AG20443 (cell line): ENCODE results near the gene GRN.
"Not testable (repeated sequence)": the region's sequence is repeated elsewhere in the genome, so short reads cannot be mapped to it uniquely, and the experiment has no call there.

Experiments used
- DNase-seq: peaks from one replicate; pipeline ENCODE4 v3.0.0; 2012; ENCODE audit warnings: low spot score, mixed read lengths

Gene GRN

DNA sequence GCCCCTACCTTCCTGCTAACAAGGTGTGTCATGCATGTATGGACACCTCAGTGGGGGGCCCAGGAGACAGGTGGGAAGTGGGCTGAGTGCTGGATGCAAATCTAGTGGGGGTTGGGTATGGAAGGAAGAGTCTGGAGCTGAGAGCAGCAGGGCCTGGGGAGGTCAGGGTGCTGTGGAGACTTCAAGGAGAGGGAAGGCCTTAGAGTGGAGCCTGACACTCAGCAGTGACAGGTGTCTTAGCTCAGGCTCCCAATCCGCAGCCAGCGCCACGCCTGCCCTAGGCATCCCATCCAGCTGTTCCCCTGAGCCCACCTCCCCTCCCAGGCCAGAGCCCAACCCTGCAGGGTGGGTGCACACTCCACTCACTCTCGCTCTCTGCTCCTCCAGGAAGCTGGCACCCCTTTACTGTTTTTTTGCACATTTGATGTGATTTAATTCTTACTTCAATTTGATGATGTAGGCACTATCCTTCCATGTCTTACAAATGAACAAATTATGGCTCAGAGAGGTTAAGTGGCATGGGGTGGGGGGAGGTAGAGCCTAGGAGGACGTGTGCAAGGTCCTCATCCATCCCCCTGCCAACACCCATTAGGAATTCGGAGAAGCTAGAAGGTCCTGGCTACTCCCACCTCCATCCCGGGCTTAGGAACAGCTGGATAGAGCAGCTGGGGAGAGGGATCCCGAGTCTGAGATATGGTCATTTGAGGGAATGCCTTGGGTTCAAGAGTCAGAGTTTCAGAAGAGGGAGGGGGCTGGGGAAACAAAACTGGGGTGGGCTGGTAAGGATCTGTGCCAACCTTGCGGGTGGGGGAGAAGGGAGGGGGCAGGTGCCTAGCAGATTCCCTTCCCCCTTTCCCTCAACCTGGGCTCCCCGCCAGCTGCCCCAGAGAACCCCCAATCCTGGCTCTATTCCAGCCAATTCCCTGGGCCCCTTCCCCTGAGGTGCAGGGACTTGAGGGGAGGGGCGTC is 16.5 kb downstream of the GRN start:
- DNase-seq, result no peak

DNA sequence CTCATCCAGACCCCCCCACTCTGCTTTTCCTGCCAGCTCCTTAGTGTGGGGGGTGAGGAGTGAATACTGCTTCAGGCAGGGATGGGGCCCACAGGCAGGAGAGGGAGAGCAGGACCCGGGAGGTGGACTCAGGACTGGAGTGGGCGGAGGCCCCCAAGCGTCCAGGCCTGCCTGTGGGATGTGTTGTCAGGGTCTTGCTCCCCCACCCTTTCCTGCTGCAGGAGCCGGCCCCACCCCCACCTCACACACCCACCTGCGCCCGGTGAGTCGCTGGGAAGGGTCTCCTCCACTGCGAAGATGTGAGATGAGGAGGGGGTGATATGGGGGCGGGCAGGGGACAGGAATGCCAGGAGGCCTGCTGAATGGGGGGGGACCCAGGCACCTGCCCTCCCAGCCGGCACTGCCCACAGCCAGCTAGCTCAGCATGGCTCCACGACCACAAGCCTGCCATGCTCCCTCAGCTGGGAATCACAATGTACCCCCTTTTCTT is 17.4 kb downstream of the GRN start:
- no peak for DNase-seq

DNA sequence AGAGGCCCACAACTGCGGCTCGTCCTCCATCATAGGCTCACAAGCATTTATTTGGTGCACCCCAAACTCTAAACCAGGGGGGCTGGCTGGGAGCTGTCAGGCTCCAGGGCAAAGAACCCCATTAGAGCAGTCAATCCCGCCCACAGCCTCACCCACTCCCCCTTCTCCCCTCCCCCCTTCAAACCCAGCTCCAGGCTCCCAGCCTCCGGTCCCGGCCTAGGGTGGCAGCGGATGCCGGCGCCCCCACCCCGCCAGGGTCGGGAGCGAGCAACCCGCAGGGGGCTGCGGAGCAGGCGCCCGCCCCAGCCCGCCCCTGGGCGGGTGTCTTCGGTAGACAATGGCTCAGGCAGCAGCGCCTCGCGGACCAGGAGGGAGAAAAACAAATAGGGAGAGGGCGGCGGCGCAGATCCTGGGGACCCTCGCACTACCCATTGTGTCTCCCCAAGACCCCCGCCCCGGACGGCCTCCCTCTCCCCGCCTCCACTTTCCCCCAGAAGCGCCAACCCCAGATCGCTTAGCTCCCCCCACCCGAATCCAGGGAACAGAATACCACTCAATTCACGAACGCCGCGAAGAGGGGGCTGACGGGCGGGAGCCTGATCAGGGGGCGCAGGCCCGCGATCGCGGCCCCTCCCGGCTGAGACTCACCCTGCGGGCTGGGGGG is 18.0 kb downstream of the GRN start:
- DNase-seq, result peak; percentile 56

DNA sequence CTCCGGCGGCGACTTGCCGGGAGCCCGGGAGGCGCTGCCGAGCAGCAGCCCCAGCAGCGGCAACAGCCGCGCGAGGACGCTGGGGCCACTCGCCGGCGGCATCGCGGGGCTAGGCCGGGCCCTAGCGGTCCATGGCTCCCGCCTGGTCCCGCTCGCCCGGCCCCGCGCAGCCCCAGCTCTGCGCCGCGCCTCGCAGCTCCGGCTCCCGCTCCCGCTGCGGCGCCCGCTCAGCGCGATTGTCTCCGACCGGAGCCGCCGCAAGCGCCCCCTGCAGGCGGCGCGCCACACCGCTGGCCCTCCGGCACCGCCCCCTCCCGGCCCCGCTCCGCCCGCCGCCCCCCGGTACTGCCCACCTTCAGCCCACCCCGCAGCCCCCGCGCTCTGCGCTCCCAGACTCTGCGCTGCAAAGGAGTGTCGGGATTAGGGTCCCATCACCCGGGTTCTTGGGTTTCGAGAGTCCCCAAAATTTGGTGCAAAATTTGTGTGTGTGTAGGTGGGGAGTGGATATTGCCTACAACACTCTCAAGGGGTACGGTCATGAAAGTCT is 18.6 kb downstream of the GRN start, which contains the start of gene FAM171A2:
FAM171A2 (minus strand) TSS at position 241 of the 547 bp plus-strand sequence; CDS start at position 102, 139 bp downstream.
- peak; percentile 94 for DNase-seq

DNA sequence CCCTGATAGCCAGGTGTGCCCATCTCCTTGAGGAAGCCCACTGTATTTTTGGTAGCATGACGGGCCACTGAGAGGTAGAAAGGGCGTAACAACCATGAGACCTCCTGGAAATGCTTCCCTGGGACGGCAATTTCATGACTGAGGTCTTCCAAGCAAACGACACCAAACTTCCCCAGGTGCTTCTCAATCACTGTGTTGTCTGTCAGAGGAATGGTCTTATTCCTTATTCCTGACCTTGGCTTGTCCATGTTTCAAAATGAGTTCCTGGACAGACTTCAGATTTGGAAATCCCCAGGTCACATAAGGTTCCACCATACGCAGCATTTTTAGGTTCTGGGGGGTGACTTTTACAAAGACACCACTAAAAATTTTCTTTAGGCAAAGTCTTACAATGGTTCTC is 19.9 kb downstream of the GRN start:
- not testable (repeated sequence) for DNase-seq

DNA sequence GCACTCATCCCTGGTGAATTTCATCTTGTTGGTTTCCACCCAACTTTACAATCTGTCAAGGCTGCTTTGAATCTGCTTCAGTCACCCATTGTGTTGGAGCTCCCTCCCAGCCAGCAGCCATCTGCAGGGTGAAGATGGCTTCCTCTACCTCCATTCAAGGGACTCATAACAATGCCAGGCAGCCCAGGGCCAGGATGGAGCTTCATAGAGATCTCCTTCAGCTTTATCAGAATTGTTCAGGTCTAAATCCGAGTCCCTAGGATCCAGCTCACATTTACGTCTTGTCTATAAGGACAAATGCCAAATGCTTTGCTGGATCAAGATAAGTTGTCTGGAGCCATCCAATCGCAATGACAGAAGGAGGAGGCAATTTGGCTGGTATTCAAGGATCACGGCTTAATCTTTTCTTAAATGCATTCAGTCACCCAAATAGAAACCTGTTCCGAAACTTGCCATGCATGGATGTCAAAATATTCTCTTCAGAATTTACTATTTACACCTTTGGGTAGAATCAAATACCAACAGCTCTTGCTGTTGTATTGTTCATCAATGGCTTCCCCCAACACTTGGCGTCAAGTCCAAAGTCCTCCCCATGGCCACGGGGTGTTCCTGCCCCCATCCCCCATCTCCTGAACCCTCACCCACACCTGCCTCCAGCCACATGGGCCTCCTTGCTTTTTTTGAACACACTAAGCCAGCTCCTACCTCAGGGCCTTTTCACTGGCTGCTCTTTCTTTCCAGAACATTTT is 22.3 kb downstream of the GRN start:
- DNase-seq, result no peak

DNA sequence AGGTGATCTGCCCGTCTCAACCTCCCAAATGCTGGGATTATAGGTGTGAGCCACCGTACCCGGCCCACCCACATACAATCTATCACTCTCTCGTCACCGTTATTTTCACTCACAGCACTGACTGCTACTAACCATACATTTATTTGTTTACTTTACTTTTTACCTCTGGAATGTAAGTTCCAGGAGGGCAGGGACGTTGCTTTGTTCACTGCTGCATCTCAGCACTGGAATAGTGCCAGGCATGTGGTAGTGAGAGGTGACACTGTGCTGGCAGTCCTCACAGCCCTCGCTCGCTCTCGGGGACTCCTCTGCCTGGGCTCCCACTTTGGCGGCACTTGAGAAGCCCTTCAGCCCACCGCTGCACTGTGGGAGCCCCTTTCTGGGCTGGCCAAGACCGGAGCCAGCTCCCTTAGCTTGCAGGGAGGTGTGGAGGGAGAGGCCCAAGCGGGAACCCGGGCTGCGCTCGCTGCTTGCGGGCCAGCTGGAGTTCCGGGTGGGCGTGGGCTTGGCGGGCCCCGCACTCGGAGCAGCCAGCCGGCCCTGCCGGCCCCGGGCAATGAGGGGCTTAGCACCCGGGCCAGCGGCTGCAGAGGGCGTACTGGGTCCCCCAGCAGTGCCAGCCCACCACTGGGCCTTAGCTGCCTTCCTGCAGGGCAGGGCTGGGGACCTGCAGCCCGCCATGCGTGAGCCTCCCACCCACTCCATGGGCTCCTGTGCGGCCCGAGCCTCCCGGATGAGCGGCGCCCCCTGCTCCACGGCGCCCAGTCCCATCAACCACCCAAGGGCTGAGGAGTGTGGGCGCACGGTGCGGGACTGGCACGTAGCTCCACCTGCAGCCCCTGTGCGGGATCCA is 23.5 kb downstream of the GRN start:
- DNase-seq, result not testable (repeated sequence)

DNA sequence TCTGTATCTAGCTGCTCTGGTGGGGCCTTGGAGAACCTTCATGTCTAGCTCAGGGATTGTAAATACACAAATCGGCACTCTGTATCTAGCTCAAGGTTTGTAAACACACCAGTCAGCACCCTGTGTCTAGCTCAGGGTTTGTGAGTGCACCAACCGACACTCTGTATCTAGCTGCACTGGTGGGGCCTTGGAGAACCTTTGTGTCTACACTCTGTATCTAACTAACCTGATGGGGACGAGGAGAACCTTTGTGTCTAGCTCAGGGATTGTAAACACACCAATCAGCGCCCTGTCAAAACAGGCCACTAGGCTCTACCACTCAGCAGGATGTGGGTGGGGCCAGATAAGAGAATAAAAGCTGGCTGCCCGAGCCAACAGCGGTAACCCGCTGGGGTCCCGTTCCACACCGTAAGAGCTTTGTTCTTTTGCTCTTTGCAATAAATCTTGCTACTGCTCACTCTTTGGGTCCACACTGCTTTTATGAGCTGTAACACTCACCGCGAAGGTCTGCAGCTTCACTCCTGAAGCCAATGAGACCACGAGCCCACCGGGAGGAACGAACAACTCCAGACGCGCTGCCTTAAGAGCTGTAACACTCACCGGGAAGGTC is 24.4 kb downstream of the GRN start:
- DNase-seq, result not testable (repeated sequence)

DNA sequence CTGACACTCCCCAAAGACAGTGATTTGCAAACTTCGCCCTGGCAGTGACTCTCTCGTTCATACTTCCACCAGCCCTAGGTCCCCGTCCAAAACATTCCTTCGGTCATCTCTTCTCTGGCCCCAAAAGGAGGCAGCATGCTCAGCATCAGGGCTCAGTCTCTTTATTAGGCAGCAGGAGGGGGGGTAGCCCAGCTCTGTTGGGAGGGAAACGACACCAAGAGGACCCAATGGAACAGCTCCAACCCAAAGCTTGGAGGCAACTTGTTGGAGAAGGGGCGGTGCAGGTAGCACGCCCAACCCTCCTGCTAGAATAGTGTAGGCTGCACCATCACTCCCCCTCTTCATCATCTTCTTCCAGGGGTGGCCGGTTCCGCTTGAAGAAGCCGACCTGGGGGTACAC is 26.9 kb downstream of the GRN start:
- no peak for DNase-seq

DNA sequence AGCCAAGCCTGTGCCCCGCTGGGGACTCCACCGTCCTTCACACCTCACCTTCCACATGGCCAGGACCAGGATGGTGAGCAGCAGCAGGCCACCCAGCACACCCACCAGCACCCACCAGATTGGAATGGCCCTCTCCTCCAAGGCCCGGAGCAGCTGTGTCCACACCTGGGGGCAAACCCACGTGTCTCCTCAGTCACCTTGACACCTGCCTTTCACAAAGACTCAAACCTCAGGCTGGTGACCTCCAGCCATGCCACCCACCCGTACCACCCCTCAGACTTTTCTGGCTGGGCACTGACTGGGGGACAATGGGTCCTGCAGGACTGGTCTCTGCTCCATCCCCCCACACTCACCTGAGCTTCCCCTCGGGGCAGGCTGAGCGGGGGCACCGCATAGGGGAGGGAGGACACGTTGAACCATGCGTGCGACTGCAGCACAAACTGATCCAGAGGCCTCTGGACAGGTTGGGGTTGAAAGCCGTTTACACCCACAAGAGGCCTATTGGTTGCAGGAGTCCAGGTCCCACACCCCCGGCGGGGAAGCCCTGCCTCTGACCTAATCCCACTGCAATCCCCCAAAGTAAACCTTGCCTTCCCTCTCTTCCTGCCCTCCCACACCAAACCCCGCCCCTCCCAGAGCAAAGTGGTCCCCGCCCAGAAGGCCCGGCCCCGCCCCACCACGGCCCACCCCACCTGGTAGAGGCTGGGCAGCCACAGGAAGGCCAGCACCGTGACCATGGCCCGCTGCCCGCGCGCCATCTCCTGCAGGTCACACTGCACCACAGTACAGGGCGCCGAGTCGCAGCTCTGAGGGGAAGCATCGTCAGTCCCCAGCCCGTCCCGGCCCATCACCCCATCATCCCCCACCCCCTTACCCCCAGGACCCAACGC is 29.4 kb downstream of the GRN start:
- DNase-seq, result no peak

DNA sequence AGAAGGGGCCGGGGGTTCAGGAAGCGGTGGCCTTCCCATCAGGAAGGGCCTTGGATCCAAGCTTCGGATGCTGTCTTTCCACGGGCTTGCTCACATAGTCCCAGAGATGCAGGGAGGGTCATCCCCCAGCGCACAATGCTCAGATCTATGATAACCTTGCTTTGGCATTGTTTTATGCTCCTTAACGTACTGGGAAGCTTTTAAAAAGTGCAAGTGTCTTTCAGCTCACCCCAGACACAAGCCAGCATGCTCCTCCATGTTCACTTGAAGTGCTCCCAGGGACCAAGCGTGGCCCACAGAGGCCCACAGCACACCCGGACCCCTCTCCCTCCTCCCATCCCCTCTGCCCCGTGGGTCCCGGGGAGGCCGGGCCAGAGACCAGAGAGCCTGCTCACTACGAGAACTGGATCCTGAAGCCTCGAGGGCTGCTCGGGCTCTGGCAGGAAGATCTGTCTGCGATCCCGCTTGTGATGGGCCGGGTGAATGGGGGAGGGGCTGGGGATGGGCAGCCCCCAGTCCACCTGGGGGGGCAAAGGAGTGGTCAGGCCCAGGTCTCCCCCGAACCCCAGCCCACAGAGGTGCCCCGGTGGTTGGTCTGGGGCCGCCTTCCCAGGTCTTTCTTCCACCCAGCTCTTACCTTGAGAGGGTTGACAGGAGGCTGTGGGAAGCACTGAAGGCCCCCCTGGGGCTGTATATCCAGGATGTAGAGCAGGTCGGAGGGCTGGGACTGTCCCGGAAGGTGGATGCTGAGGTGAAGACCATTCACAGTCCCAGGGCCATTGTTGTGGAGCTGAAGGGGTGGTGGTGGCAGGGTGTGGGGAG is 30.3 kb downstream of the GRN start:
- DNase-seq, result no peak

DNA sequence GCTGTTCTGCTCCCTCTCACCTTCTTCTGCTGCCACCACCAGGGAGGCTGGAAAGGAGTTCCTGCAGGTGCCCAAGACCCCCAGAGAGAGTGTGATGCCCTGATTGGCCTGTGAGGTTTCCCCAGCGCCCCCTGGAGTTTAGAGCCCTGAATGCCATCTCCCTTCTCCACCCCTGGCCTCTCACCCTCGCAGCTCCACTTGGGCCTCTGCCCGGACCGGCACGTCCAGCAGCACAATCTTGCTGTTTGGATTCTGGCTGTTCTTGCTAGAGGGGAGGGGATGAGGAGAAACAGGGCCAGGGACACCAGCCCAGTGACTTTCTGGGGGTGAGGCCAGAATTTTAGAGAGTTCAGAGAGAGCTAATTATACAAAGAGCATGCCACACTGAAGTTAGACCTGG is 31.0 kb downstream of the GRN start:
- peak; percentile 80 for DNase-seq

DNA sequence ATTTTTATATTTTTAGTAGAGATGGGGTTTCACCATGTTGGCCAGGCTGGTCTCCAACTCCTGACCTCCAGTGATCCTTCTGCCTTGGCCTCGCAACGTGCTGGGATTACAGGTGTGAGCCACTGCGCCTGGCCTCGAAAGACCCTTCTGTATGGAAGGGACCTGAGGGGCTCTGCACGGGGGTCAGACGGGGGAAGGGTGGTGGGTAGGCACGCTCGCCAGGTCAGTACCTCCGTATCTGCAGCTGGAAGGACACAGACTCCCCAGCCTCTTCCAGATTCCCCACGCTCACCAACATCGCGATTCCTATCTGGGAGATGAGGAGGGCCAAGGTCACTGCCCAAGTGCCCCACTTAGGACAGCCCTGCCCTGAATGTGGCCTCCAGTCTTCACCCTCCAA is 31.7 kb downstream of the GRN start:
- no peak for DNase-seq

DNA sequence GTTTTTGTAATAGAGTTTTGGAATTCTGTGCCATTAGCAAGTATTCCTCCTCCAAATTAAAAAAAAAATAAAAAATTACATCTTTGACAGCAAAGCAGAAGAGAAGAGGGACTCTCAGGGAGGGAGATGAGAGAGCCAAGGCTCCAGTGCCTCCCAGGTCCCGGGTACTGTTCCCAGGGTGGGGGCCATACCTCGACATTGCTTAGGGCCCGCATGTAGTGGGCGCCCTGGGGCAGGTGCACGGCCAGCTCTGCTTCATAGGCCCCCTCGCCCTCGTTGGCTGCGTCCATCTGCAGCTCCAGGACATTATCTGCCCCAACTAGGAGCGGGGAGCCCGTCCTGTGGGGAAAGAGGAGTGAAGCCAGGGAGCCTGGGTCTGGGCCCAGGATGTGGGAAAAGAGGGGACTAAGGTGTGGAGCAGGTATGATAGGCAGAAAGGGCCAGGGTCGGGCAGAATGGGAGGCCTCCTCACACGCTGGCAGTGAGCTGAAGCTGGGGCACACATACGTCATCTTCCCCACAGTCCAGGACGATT is 33.1 kb downstream of the GRN start:
- DNase-seq, result no peak

DNA sequence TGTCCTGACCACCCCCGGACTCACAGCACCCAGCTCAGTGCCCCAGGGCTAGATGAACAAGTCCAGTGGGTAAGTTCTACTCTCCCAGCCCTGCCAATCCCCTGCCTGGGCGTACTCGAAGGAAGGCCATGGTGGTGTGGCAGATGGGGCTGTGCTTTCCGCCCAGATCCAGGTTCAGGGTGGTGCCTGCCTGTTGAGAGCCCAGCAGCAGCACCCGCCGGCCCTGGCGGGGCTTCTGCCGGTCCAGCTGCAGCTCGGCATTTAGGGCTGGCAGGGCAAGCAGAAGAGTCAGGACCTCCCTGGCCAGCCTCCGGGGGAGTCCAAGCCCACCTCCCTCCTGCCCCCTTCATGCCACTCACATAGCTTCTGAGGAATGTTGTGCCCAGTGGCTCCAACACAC is 34.8 kb downstream of the GRN start:
- no peak for DNase-seq

DNA sequence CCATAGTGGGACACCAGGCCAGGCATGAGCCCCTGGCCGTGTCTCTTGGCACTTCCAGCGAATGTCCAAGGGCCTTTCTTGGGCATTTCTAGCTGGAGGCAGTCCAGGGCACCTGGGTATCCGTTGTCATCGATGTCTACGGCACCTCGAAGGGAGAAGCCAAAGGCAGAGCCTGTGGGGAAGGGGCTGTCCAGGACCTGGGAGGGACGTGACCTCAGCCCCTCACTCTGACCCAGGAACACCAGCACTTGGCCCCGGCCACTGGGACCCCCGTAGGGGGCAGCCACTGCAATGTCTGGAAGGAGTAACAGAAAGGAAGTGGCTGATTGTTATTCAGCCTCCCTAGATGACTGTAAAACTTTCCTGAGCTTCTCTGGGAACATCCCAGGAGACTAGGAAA is 35.7 kb downstream of the GRN start:
- DNase-seq, result no peak

DNA sequence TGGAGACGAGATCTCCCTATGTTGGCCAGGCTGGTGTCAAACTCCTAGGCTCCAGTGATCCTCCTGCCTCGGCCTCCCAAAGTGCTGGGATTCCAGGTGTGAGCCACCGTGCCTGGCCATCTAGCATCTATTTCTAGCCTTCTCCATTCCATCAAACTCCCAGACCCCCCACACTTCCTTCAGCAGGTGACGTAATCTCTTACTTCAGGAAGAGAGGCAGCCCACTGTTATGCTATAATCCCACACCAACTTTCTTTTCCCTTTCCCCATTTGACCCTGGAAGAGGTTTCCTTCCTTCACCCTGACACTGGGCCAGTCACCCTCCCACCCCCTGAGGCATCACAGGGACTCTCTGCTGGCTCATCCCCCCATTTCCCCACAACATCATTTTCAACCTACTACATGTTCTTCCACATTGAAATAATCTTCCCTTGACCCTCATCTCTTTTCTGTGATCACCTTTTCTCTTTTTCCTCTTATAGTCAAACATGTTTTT is 36.8 kb downstream of the GRN start:
- no peak for DNase-seq

DNA sequence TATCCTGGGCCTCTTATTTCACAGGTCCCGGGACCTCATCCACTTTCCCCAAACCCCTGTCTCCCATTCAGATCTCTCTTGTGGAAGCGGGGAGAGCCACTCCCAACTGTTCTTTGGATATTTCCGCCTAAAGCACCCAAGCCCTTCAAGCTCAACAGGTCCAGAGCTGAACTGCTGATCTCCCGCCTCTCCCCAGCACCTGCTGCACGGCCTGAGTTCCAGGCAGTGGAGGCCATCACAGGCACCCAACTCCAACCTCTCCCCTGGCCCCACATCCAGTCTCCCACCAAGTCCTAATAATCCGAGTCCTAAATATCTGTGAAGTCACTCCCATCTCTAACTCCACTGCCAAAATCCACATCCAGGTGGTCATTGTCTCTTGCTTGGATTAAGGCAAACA is 37.8 kb downstream of the GRN start:
- no peak for DNase-seq
